HG02970 (cell line): ENCODE data around the gene RAN.
A peak's percentile ranks its signal among the peaks of the same experiment; 100 is the strongest.
"Not testable (repeated sequence)": the region's sequence is repeated elsewhere in the genome, so short reads cannot be mapped to it uniquely, and the experiment has no call there.

ENCODE experiments used
- ATAC-seq: cut with Tn5 transposase; IDR thresholded peaks from one replicate; pipeline ENCODE4 v1.9.1; 2021; ENCODE audit warnings: mild to moderate bottlenecking, moderate library complexity, moderate number of reproducible peaks; ENCODE audit not compliant: unreplicated experiment, low FRiP score

The RAN gene

GRCh38 chr12:130848785-130849305 lies 23.0 kb upstream of the RAN start:
- not testable (repeated sequence) for ATAC-seq

DNA sequence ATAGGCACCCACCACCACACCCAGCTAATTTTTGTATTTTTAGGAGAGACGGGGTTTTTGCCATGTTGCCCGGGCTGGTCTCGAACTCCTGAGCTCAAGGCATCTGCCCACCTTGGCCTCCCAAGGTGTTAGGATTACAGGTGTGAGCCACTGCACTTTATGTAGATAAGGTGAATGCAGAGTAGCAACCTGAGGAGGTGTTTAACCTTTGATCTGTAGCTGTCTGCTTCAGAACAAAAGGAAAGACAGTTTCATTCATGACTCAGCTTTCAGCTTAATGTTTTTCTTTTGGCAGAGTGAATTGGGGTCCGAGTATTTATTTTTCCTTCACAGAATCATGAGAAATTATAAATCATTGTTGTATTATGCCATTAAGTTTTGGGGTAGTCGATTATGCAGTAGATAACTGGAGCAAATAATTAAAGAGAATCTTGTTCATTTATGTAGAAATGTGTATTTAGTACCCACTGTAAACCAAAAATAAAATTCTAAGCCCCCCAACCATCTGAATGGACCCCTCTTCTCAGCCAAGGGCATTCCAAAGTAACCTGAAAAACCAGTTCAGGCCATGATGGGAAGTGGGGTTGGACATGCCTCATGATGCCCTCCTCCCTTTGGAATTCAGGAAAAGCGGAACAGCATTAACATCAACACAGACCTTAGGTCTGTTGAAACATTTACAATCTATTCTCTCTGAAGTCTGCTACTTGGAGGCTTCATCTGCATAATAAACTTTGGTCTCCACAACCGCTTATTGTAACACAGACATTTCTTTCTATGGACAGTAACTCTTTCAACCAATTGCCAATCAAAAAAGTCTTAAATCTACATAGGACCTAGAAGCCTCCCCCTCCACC lies 22.1 kb upstream of the RAN start:
- no peak for ATAC-seq

- ATAC-seq: no peak
Observed at GRCh38 chr12:130850418-130851021, 21.3 kb upstream of the RAN start.

DNA sequence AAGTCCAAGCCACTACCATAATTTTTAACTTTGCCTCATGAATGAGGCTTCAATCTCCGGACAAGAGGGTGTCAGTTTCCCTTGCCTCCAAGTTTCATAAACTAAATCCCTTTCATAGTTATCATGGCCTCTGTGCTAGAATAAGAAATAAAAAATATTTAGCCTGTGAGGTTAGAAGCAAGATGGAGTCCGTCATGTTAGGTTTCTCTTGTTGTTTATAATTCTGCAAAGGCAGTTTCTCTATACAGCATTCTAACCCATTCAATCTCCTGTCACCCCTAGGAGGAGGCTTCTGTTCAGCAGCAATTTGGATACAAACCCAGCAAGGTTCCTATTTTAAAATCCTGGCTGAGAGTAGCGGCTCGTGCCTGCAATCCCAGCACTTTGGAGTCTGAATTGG lies 15.8 kb upstream of the RAN start:
- no peak for ATAC-seq

GRCh38 chr12:130858084-130858483 lies 13.8 kb upstream of the RAN start:
- ATAC-seq: no peak

- ATAC-seq: no peak
Observed at GRCh38 chr12:130859161-130859560, 12.7 kb upstream of the RAN start.

GRCh38 chr12:130860311-130860710 lies 11.6 kb upstream of the RAN start:
- no peak for ATAC-seq

- ATAC-seq: no peak
Observed at GRCh38 chr12:130862161-130862560, 9.7 kb upstream of the RAN start.

GRCh38 chr12:130862771-130863170 lies 9.1 kb upstream of the RAN start:
- not testable (repeated sequence) for ATAC-seq

GRCh38 chr12:130863298-130863697 lies 8.6 kb upstream of the RAN start:
- ATAC-seq: no peak

DNA sequence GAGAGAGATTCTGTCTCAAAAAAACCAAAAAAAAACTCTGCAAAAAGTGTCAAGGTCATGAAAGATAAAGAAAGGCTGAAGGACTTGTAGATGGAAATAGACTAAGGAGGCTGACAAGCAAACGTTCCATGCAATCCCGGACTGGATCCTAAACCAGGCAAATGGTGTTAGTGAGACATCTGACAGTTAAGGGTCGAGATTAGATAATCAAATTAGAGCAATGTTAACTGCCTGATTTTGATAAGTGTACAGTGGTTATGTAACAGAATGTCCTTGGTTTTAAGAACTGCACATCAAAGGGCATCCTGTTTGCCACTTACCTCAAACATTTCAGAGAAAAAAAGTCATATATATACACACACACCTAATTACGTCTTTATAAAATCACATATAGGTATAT lies 3.5 kb upstream of the RAN start:
- no peak for ATAC-seq

- ATAC-seq: peak; percentile 45
Observed at GRCh38 chr12:130870442-130871285, 1.2 kb upstream of the RAN start.

DNA sequence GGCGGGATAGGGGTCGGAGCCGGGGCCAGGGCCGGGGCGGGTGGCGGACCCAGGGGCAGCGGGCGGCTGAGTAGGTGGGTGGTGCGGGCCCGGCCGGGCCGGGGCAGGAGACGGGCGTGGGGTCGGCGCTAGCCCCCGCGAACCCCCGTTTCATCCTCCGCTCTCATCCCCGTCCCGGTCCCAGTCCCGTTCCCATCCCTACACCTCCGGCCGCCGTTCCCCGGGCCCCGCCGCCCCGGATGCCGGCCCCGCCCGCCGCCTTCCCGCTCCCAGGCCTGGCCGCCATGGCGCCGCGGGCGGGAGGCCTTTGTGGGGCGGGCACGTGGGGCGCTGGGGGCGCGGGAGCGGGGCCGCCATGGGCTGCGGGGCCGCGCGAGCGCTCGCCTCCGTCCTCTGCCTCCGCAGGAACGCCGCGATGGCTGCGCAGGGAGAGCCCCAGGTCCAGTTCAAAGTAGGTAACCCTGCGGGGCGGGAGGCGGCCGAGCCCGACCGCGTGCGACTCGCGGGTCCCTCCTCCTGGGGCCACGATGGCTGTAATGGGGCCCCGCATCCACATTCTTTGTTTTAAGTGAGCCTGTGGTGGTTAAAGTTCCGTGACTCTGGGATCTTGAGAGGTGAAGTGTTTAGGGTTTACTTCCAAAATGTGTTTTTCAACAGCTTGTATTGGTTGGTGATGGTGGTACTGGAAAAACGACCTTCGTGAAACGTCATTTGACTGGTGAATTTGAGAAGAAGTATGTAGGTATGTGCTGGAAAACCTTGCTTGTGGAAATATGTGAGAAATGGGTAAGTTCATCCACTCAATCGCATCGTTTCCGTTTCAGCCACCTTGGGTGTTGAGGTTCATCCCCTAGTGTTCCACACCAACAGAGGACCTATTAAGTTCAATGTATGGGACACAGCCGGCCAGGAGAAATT lies 572 bp downstream of the RAN start:
- peak; percentile 36 for ATAC-seq

DNA sequence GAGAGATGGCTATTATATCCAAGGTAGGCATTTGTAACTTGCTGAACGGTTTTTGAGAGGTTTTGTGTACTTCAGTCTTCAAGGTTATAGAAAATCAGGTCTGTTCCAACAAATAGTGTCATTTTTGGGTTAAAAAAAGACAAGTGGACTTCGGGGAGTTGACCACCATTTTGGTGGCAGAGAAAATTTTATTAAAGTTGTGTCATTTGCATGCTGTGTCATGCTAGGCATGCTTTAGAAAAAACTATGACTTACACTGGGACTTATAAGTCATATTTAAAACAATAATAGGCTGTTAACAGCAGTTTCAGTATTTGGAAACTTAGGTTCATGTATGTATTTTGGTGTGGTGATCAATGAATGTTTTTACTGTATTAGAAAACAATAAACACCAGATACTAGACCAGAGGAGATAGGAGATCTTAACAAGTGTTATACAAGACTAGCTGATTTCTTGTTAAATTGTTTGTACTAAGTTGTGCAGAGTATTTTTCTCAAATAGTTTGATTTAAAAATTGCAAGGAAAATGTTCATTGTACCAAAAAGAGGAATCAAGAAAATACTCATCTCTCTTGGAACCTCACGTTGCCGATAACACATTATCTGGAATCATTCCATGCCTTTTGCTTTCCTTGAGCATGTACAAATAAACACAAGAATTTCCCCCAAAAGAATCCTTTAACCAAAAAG lies 1.4 kb downstream of the RAN start:
- no peak for ATAC-seq

- ATAC-seq: no peak
Observed at GRCh38 chr12:130873825-130874224, 2.0 kb downstream of the RAN start.

GRCh38 chr12:130874696-130875095 lies 2.8 kb downstream of the RAN start:
- ATAC-seq: no peak

DNA sequence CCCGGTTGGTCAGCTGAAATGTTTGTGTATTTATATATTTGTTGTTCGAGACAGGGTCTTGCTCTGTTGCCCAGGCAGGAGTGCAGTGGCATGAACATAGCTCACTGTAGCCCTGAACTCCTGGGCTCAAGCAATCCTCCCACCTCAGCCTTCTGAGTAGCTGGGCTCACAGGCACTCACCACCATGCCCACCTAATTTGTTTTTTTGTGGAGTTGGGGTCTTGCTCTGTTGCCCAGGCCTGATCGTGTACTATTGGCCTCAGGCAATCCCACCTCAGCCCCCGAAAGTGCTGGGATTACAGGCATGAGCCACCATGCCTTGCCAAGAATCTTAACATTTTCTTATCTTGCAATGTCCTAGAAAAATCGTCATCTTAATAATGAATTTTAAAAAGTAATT lies 3.3 kb downstream of the RAN start:
- ATAC-seq: no peak

GRCh38 chr12:130875708-130876107 lies 3.8 kb downstream of the RAN start:
- not testable (repeated sequence) for ATAC-seq

GRCh38 chr12:130876297-130876696 lies 4.4 kb downstream of the RAN start:
- ATAC-seq: no peak
